Caco-2 (cell line): Measurements from ENCODE around the gene MOK. TPM values are rescaled to one million over a fixed set of nuclear protein-coding genes. Genes with fewer than 3 reads are reported as not detected.

Source experiments
- BruUV-seq: library from RNA; stranded (reverse); fragments of 400-500 nt; replicated peaks from 2 replicates; lab custom pipeline; 2021; lab: Mats Ljungman, UMichigan
- CTCF ChIA-PET: fragments of 300-600 bp; sonication (Branson Sonifier 250); formaldehyde crosslinking; loops from one replicate; lab custom pipeline; 2022; ENCODE audit warnings: antibody characterized with exemption; lab: Charles Lee
- POLR2A ChIA-PET: fragments of 300-600 bp; sonication (Branson Sonifier 250); formaldehyde crosslinking; loops from one replicate; lab custom pipeline; 2022; ENCODE audit warnings: antibody characterized with exemption; lab: Charles Lee
- DNase-seq, 2 experiments: peaks; one replicate each; pipeline versions ENCODE4 v3.0.0 to v3.0.0-alpha.2; 2020 to 2022
- H3K27me3 ChIP-seq: replicated peaks from 2 replicates; pipeline ENCODE4 v1.6.0; 2011; ENCODE audit warnings: low read length; ENCODE audit not compliant: control insufficient read depth, insufficient read depth
- H3K36me3 ChIP-seq: 2 replicates; pipeline ENCODE4 v1.5.1; 2011; ENCODE audit warnings: low read length; ENCODE audit not compliant: control insufficient read depth, insufficient read depth
- H3K4me1 ChIP-seq: fragments of 250-450 bp; sonication (Bioruptor Pico); 2 replicates; pipeline ENCODE4 v1.5.1; 2020; ENCODE audit warnings: mild to moderate bottlenecking
- H3K4me3 ChIP-seq: 2 replicates; pipeline ENCODE4 v1.5.1; 2011; ENCODE audit warnings: low read depth, mild to moderate bottlenecking, control low read depth, low read length
- H3K9me3 ChIP-seq: fragments of 250-450 bp; sonication (Bioruptor Pico); 2 replicates; pipeline ENCODE4 v1.5.1; 2020; ENCODE audit warnings: mild to moderate bottlenecking, moderate library complexity
- H3K27ac Mint-ChIP-seq: one replicate; pipeline ENCODE4 v1.8.0; 2022; ENCODE audit warnings: mixed read lengths; ENCODE audit not compliant: unreplicated experiment
- H3K27me3 Mint-ChIP-seq: one replicate; pipeline ENCODE4 v1.8.0; 2022; ENCODE audit warnings: mixed read lengths; ENCODE audit not compliant: insufficient read depth, unreplicated experiment
- H3K36me3 Mint-ChIP-seq: one replicate; pipeline ENCODE4 v1.8.0; 2022; ENCODE audit warnings: mild to moderate bottlenecking, mixed read lengths; ENCODE audit not compliant: insufficient read depth, unreplicated experiment
- H3K4me1 Mint-ChIP-seq: one replicate; pipeline ENCODE4 v1.8.0; 2022; ENCODE audit warnings: low read depth, mixed read lengths; ENCODE audit not compliant: unreplicated experiment
- H3K4me3 Mint-ChIP-seq: one replicate; pipeline ENCODE4 v1.8.0; 2022; ENCODE audit warnings: mild to moderate bottlenecking, moderate library complexity, mixed read lengths; ENCODE audit not compliant: unreplicated experiment
- H3K9me3 Mint-ChIP-seq: one replicate; pipeline ENCODE4 v1.8.0; 2022; ENCODE audit warnings: mixed read lengths; ENCODE audit not compliant: unreplicated experiment
- CTCF ChIP-seq, 2 experiments: fragments of 200-600 bp in 1 of 2; IDR thresholded peaks; 1 replicate in 1 of 2; 2 replicates in 1 of 2; pipeline versions ENCODE4 v1.5.1 to v1.8.0; 2011 to 2022; ENCODE audit warnings: antibody characterized with exemption in 1 of 2, control low read depth in 1 of 2, inconsistent platforms in 1 of 2, low read depth in 1 of 2, low read length in 1 of 2, mild to moderate bottlenecking in 1 of 2, moderate library complexity in 1 of 2; ENCODE audit not compliant: insufficient read depth in 1 of 2, severe bottlenecking in 1 of 2, unreplicated experiment in 1 of 2
- intact Hi-C: fragments of 100-400 bp; cut with micrococcal nuclease; formaldehyde crosslinking; loops from one replicate; pipeline ENCODE4 v1.10.0; 2022; ENCODE audit not compliant: unreplicated experiment
- total RNA-seq: library from RNA; stranded (reverse); gene quantifications from 2 replicates; pipeline ENCODE4 v1.2.3, GENCODE V29; 2022

Gene MOK
- total RNA-seq, 1 experiment from 2014 or later = 1.4 TPM

GRCh38 chr14:102209224-102209966 is 95.6 kb downstream of the MOK start:
- BruUV-seq = no TSS peak
- Histone ChIP-seq H3K27me3 (no peaks in the 10 kb centered on the region), H3K9me3 (no peaks in the 10 kb centered on the region), H3K36me3 (no peaks in the 10 kb centered on the region; the same call in 1 of the 2 replicates), H3K4me1 (no peaks in the 10 kb centered on the region), H3K4me3 (no peak overlapping the region)
- peak overlapping the region; percentile 15 for H3K27ac Mint-ChIP-seq
- TF ChIP-seq CTCF (IDR thresholded peaks at IDR 0.05; ENCODE audit: insufficient read depth in 1 of 2, low read depth in 1 of 2, low read length in 1 of 2, severe bottlenecking in 1 of 2, unreplicated experiment in 1 of 2) = peak in 1 of 2 experiments; percentile 30
- H3K27me3 Mint-ChIP-seq = no peaks in the 10 kb centered on the region
- CTCF ChIA-PET = interaction anchor here (1.1 kb wide), 1 partner anchor 163 kb away, joined by 4 read pairs; no protein-coding TSS in a partner anchor
- no peaks in the 10 kb centered on the region for H3K4me1 Mint-ChIP-seq
- peaks cover 34% of the 10 kb centered on the region for H3K36me3 Mint-ChIP-seq
- no peak overlapping the region for H3K4me3 Mint-ChIP-seq
- H3K9me3 Mint-ChIP-seq = no peaks in the 10 kb centered on the region
- intact Hi-C loops = loop anchor here (5.0 kb wide), 1 partner anchor 162 kb away; no protein-coding TSS in a partner anchor
- POLR2A ChIA-PET = no interaction called here
- peak in 1 of 2 experiments; percentile 31 for DNase-seq

- Mint-ChIP-seq H3K9me3 (no peaks in the 10 kb centered on the region), H3K4me1 (no peaks in the 10 kb centered on the region), H3K27ac (no peak overlapping the region), H3K27me3 (no peaks in the 10 kb centered on the region), H3K4me3 (no peak overlapping the region), H3K36me3 (peaks cover 29% of the 10 kb centered on the region)
- Histone ChIP-seq H3K36me3 (no peaks in the 10 kb centered on the region; the same call in 1 of the 2 replicates), H3K4me1 (no peaks in the 10 kb centered on the region), H3K27me3 (no peaks in the 10 kb centered on the region), H3K4me3 (no peak overlapping the region), H3K9me3 (no peaks in the 10 kb centered on the region)
- intact Hi-C loops = loop anchor here (5.0 kb wide), 1 partner anchor 161 kb away; no protein-coding TSS in a partner anchor
- DNase-seq = no peak
- no peak for TF ChIP-seq CTCF (IDR thresholded peaks at IDR 0.05; ENCODE audit: insufficient read depth in 1 of 2, low read depth in 1 of 2, low read length in 1 of 2, severe bottlenecking in 1 of 2, unreplicated experiment in 1 of 2)
- ChIA-PET CTCF (interaction anchor here (0.8 to 1.1 kb wide), 2 partner anchors 22 to 162 kb away, joined by 3 to 4 read pairs; no protein-coding TSS in a partner anchor), POLR2A (no interaction called here)
- BruUV-seq = no TSS peak
Observed at GRCh38 chr14:102208741-102209140, 96.2 kb downstream of the MOK start.

- H3K4me3 Mint-ChIP-seq = no peak overlapping the region
- H3K27me3 ChIP-seq = no peaks in the 10 kb centered on the region
- no peaks in the 10 kb centered on the region for H3K4me1 Mint-ChIP-seq
- CTCF ChIA-PET = interaction anchor here (0.8 to 1.1 kb wide), 2 partner anchors 21 to 162 kb away, joined by 3 to 4 read pairs; no protein-coding TSS in a partner anchor
- no peaks in the 10 kb centered on the region for H3K9me3 ChIP-seq
- H3K4me1 ChIP-seq = no peaks in the 10 kb centered on the region
- peaks cover 26% of the 10 kb centered on the region for H3K36me3 Mint-ChIP-seq
- H3K36me3 ChIP-seq = no peaks in the 10 kb centered on the region; the same call in 1 of the 2 replicates
- H3K27me3 Mint-ChIP-seq = no peaks in the 10 kb centered on the region
- no TSS peak for BruUV-seq
- intact Hi-C loops = loop anchor here (5.0 kb wide), 1 partner anchor 161 kb away; no protein-coding TSS in a partner anchor
- no peak overlapping the region for H3K4me3 ChIP-seq
- no peak for TF ChIP-seq CTCF (IDR thresholded peaks at IDR 0.05; ENCODE audit: insufficient read depth in 1 of 2, low read depth in 1 of 2, low read length in 1 of 2, severe bottlenecking in 1 of 2, unreplicated experiment in 1 of 2)
- H3K27ac Mint-ChIP-seq = no peak overlapping the region
- no peaks in the 10 kb centered on the region for H3K9me3 Mint-ChIP-seq
- DNase-seq = no peak
- POLR2A ChIA-PET = no interaction called here
Observed at GRCh38 chr14:102207831-102208365, 97.1 kb downstream of the MOK start.
